T-cell (primary cell): ENCODE results near the gene MAN2A1. TPM values are rescaled to one million over a fixed set of nuclear protein-coding genes. Genes with fewer than 3 reads are reported as not detected.

Source experiments
- ATAC-seq, 4 experiments: fragments of 200-7000 bp in 3 of 4; fragments of 150-1000 bp in 1 of 4; cut with Tn5 transposase; replicated peaks in 1 of 4; 1 replicate in 3 of 4; 2 replicates in 1 of 4; pipeline ENCODE4 v1.10.0; 2021; ENCODE audit warnings: moderate library complexity in 3 of 4, mild to moderate bottlenecking in 2 of 4, moderate number of reproducible peaks in 1 of 4
- CTCF ChIA-PET, 2 donors: fragments of 300-600 bp; sonication (Branson Sonifier 250); formaldehyde crosslinking; loops; one replicate each; lab custom pipeline; 2022; ENCODE audit warnings: antibody characterized with exemption in 2 of 2; lab: Charles Lee
- POLR2A ChIA-PET, 2 donors: fragments of 300-600 bp; sonication (Branson Sonifier 250); formaldehyde crosslinking; loops; one replicate each; lab custom pipeline; 2022; ENCODE audit warnings: antibody characterized with exemption in 2 of 2; lab: Charles Lee
- DNase-seq, 35 experiments: peaks; one replicate each; pipeline versions ENCODE4 v3.0.0 to v3.0.0-alpha.2; 2013 to 2023
- H3K27ac ChIP-seq: one replicate; pipeline ENCODE4 v1.5.1; 2013; ENCODE audit warnings: low read length
- H3K27me3 ChIP-seq, 2 experiments: replicated peaks in 1 of 2; 1 replicate in 1 of 2; 2 replicates in 1 of 2; pipeline versions ENCODE4 v1.6.1 to v1.7.0; 2013; ENCODE audit warnings: low read length in 1 of 2, mixed read lengths in 1 of 2; ENCODE audit not compliant: control insufficient read depth in 2 of 2, insufficient read depth in 2 of 2; ENCODE audit errors: extremely low read depth in 1 of 2
- H3K36me3 ChIP-seq, 2 donors: 1 replicate in 1 of 2; 2 replicates in 1 of 2; pipeline versions ENCODE4 v1.6.1 to v1.7.0; 2013; ENCODE audit warnings: low read length in 1 of 2; ENCODE audit not compliant: control insufficient read depth in 2 of 2, insufficient read depth in 1 of 2; ENCODE audit errors: extremely low read depth in 1 of 2
- H3K4me1 ChIP-seq, 2 experiments: 1 replicate in 1 of 2; 2 replicates in 1 of 2; pipeline versions ENCODE4 v1.6.1 to v1.7.0; 2013; ENCODE audit warnings: low read length in 2 of 2, mixed read lengths in 1 of 2; ENCODE audit not compliant: insufficient read depth in 2 of 2, control insufficient read depth in 1 of 2; ENCODE audit errors: extremely low read depth in 1 of 2
- H3K4me3 ChIP-seq, 2 donors: 1 replicate in 1 of 2; 2 replicates in 1 of 2; pipeline versions ENCODE4 v1.5.1 to v1.7.0; 2013; ENCODE audit warnings: mild to moderate bottlenecking in 2 of 2, low read length in 1 of 2, moderate library complexity in 1 of 2; ENCODE audit not compliant: control insufficient read depth in 1 of 2; ENCODE audit errors: extremely low read depth in 1 of 2
- H3K9me3 ChIP-seq: 2 replicates; pipeline ENCODE4 v1.7.0; 2013
- H3K27ac Mint-ChIP-seq, 2 donors: one replicate each; pipeline ENCODE4 v1.8.0; 2020 to 2021; ENCODE audit warnings: mild to moderate bottlenecking in 2 of 2, mixed read lengths in 2 of 2
- H3K27me3 Mint-ChIP-seq, 2 donors: one replicate each; pipeline ENCODE4 v1.8.0; 2021 to 2022; ENCODE audit warnings: mixed read lengths in 2 of 2
- H3K36me3 Mint-ChIP-seq: one replicate; pipeline ENCODE4 v1.8.0; 2021; ENCODE audit warnings: mixed read lengths
- H3K4me1 Mint-ChIP-seq, 3 donors: one replicate each; pipeline ENCODE4 v1.8.0; 2020 to 2022; ENCODE audit warnings: mixed read lengths in 3 of 3, mild to moderate bottlenecking in 1 of 3
- H3K4me3 Mint-ChIP-seq, 3 donors: one replicate each; pipeline ENCODE4 v1.8.0; 2020 to 2022; ENCODE audit warnings: mild to moderate bottlenecking in 3 of 3, mixed read lengths in 3 of 3, moderate library complexity in 3 of 3
- H3K9me3 Mint-ChIP-seq, 3 donors: one replicate each; pipeline ENCODE4 v1.8.0; 2020 to 2022; ENCODE audit warnings: mixed read lengths in 3 of 3
- WGBS: methylation state at CpG from one replicate; pipeline ENCODE4 v1.1.5; 2013; ENCODE audit warnings: missing lambda C conversion rate; ENCODE audit not compliant: insufficient coverage; 5-methylcytosine and 5-hydroxymethylcytosine counted together
- total RNA-seq, 35 experiments: library from RNA in 6 of 35; stranded (reverse) in 6 of 35; fragments of 120-200 nt in 1 of 35; gene quantifications; one replicate each; pipeline versions ENCODE4 v1.2.1 to v1.2.4 and lab custom pipeline; 2013 to 2026

The MAN2A1 gene
- total RNA-seq, 5 donors from 2014 or later (not counting 1 experiment from before 2014, with no cell fraction given): 46.7 to 64.0 (median 50.4) TPM

DNA sequence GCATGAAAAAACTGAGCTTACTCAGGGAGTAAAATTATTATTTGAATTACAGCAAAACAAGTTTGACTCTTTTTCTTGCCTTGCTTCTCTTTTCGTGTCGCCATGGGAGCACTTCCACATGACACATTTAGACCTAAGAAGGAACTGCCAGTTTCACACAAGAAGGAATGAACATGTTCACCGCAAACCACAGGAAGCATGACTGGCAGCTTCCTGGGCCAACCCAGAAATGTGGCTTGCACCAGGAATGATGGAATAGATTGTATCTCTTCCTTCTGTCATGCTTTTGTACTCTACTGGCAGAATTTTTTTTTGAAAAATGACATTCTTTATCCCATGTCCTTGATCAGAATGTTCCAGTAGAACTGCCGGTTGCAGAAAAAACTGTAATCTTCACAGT is 32.9 kb upstream of the MAN2A1 start:
- H3K9me3 Mint-ChIP-seq: no peaks in the 10 kb centered on the region
- H3K27ac Mint-ChIP-seq: no peak overlapping the region
- Histone ChIP-seq H3K4me1 (peaks cover 9 to 11% of the 10 kb centered on the region in 2 experiments), H3K27me3 (no peaks in the 10 kb centered on the region), H3K4me3 (peak overlapping the region in 1 of 2 donors; percentile 15), H3K36me3 (no peaks in the 10 kb centered on the region), H3K27ac (no peak overlapping the region), H3K9me3 (no peaks in the 10 kb centered on the region)
- no peaks in the 10 kb centered on the region for H3K36me3 Mint-ChIP-seq
- ATAC-seq: peak; percentile 61 to 96 (median 66)
- ChIA-PET CTCF (interaction anchor here in 1 of 2 donors (0.8 kb wide), 1 partner anchor 31 kb away, joined by 3 read pairs; no protein-coding TSS in a partner anchor), POLR2A (no interaction called here)
- H3K4me1 Mint-ChIP-seq: peaks cover 15 to 21% (median 17%) of the 10 kb centered on the region in 3 donors
- peaks cover 1 to 13% of the 10 kb centered on the region in 2 donors for H3K27me3 Mint-ChIP-seq
- peak overlapping the region in 1 of 3 donors; percentile 43 for H3K4me3 Mint-ChIP-seq
- WGBS: 19% methylated on average over 3 of the region's 4 CpGs
- peak in 32 of 35 experiments; percentile 4 to 62 (median 22) for DNase-seq

DNA sequence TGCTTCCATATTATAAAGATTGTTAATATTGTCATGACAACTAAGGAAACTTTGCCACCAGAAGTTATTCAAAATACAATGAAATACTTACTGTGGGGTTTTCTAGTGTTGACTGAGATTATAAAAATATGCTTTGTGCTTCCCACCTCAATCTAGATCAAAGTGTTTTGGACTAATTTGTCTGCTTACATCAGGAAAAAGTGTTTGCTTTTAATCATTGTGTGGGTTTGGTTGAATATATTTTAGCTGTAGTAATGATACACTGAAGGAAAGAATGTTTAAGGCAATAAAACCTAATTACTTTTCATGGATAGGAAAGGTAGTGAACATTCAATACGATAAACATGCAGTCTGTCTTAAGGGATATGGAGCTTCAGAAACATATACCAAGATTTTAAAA is 29.8 kb upstream of the MAN2A1 start:
- Histone ChIP-seq H3K4me1 (peaks cover 9 to 11% of the 10 kb centered on the region in 2 experiments), H3K36me3 (no peaks in the 10 kb centered on the region), H3K4me3 (no peak overlapping the region), H3K27me3 (no peaks in the 10 kb centered on the region), H3K9me3 (no peaks in the 10 kb centered on the region), H3K27ac (no peak overlapping the region)
- ATAC-seq (no peak), DNase-seq (no peak)
- Mint-ChIP-seq H3K4me1 (peaks cover 15 to 21% (median 17%) of the 10 kb centered on the region in 3 donors), H3K4me3 (no peak overlapping the region), H3K36me3 (no peaks in the 10 kb centered on the region), H3K27me3 (peaks cover 0 to 13% of the 10 kb centered on the region in 2 donors), H3K9me3 (no peaks in the 10 kb centered on the region), H3K27ac (no peak overlapping the region)
- ChIA-PET POLR2A (interaction anchor here in 1 of 2 donors (0.6 kb wide), 1 partner anchor 502 kb away, joined by 3 read pairs; no protein-coding TSS in a partner anchor), CTCF (no interaction called here)
- no CpG with 5 or more reads among the region's 1 CpG for WGBS

DNA sequence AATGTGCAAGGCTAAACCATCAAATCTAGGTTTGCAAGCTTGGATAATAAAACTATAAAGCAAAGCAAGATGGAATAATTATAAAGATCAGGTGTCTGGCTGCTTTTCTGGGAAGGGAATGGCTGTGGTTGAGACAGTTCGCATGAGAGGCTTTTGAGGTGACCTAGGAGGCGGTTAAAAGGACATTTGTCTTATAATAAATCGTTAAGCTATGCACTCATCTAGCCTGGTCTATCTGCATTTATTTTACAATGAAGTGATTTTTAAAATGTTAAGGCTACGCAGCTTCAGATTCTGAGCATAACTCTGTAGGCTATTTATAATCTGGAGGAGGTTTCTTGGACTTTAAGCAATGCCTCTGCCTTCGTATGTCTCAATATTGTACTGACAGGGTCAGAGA is 29.4 kb upstream of the MAN2A1 start:
- ChIA-PET CTCF (no interaction called here), POLR2A (interaction anchor here in 1 of 2 donors (0.6 kb wide), 2 partner anchors 349 to 503 kb away, joined by 3 read pairs; no protein-coding TSS in a partner anchor)
- Histone ChIP-seq H3K4me1 (peaks cover 9 to 11% of the 10 kb centered on the region in 2 experiments), H3K4me3 (no peak overlapping the region), H3K27ac (no peak overlapping the region), H3K36me3 (no peaks in the 10 kb centered on the region), H3K9me3 (no peaks in the 10 kb centered on the region), H3K27me3 (no peaks in the 10 kb centered on the region)
- H3K9me3 Mint-ChIP-seq: no peaks in the 10 kb centered on the region
- no peak overlapping the region for H3K4me3 Mint-ChIP-seq
- ATAC-seq: no peak
- no peak overlapping the region for H3K27ac Mint-ChIP-seq
- no peak for DNase-seq
- no CpG with 5 or more reads among the region's 5 CpGs for WGBS
- peaks cover 15 to 21% (median 17%) of the 10 kb centered on the region in 3 donors for H3K4me1 Mint-ChIP-seq
- H3K36me3 Mint-ChIP-seq: no peaks in the 10 kb centered on the region
- H3K27me3 Mint-ChIP-seq: peaks cover 0 to 13% of the 10 kb centered on the region in 2 donors

GRCh38 chr5:109668237-109668636 is 21.5 kb upstream of the MAN2A1 start:
- Mint-ChIP-seq H3K4me3 (no peak overlapping the region), H3K27ac (no peak overlapping the region), H3K36me3 (no peaks in the 10 kb centered on the region), H3K4me1 (no peaks in the 10 kb centered on the region), H3K9me3 (no peaks in the 10 kb centered on the region), H3K27me3 (peaks cover 3 to 14% of the 10 kb centered on the region in 2 donors)
- no peaks in the 10 kb centered on the region for H3K36me3 ChIP-seq
- WGBS: 63% methylated on average over 2 of the region's 5 CpGs
- POLR2A ChIA-PET: no interaction called here
- CTCF ChIA-PET: no interaction called here
- H3K27me3 ChIP-seq: peaks cover 0 to 2% of the 10 kb centered on the region in 2 experiments
- DNase-seq (no peak), ATAC-seq (no peak)
- H3K27ac ChIP-seq: no peak overlapping the region
- H3K4me1 ChIP-seq: no peaks in the 10 kb centered on the region
- H3K9me3 ChIP-seq: no peaks in the 10 kb centered on the region
- no peak overlapping the region for H3K4me3 ChIP-seq

DNA sequence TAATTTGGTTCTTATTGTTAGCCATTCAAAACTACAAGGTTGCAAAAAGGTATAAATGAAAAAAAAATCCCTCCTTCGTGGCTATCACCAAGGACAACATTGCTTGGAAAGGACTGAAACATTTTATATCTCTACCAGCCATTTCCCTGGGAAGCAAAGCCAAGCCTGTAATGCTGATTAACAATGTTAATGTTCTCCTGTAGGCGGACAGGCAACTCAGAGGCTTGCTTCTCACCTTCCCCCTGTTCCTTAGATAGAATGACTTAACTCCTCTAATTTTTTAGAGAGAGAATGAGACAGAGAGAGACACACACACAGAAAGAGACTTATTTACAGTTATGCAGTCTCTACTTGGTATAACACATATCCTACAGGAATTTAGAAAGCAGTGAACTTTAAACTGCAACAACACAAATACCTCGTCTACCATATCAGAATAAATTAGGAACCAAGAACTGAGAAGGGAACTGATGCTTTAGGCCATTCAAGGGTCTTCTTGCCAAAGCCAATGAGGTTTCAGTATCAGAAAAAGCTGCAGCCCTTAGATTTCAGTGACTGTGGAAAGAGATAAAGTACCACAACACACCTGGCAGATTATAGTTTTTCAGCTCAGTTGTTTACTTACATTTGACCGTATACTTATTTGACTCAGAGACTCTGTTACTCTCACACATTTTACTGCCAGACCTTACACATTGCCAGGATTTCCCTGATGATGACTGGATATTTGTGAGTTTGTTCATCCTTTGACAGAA is 20.9 kb upstream of the MAN2A1 start:
- peaks cover 0 to 2% of the 10 kb centered on the region in 2 experiments for H3K27me3 ChIP-seq
- no peaks in the 10 kb centered on the region for H3K9me3 ChIP-seq
- Mint-ChIP-seq H3K36me3 (no peaks in the 10 kb centered on the region), H3K4me3 (no peak overlapping the region), H3K27ac (no peak overlapping the region), H3K4me1 (no peaks in the 10 kb centered on the region), H3K9me3 (no peaks in the 10 kb centered on the region), H3K27me3 (peaks cover 3 to 18% of the 10 kb centered on the region in 2 donors)
- ChIA-PET CTCF (no interaction called here), POLR2A (no interaction called here)
- no peaks in the 10 kb centered on the region for H3K4me1 ChIP-seq
- H3K4me3 ChIP-seq: no peak overlapping the region
- H3K27ac ChIP-seq: no peak overlapping the region
- no peak for DNase-seq
- no peak for ATAC-seq
- H3K36me3 ChIP-seq: no peaks in the 10 kb centered on the region
- WGBS: 86% methylated on average over 1 of the region's 4 CpGs

DNA sequence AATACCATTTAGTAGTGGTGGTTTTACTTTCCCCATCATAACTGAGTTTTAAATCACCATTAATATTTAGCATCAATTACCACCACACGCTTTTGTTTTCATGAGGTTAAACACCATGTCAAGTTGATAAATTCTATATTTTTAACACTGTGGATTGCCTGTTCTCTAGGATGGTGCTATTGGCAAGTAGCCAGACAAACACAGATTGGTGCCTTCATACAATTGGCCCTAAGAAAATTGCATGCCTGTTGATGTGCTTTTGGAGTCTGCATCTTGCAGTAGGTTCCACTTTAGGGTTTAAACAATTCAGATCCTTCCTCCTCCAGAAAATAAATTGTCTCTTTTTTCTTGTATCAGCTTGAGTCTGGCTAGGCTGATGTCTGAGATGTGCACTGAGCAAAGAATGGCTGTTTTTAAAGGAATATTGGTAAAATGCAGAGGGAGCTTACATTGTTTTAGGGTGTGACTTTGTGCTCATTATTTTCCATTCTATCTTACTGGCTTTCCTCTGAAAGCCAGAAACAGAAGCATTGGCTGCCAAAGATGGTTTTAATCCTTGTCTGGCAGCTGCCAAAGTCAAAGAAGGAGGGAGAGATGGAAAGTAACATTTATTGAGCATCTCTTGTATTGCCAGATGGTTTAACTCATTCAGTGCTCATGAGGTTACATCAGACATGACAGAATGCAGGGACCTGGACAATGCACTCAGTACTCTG is 19.6 kb upstream of the MAN2A1 start:
- H3K9me3 ChIP-seq: no peaks in the 10 kb centered on the region
- Mint-ChIP-seq H3K4me1 (no peaks in the 10 kb centered on the region), H3K27me3 (peaks cover 7 to 24% of the 10 kb centered on the region in 2 donors), H3K27ac (no peak overlapping the region), H3K36me3 (no peaks in the 10 kb centered on the region), H3K9me3 (no peaks in the 10 kb centered on the region), H3K4me3 (no peak overlapping the region)
- H3K4me3 ChIP-seq: no peak overlapping the region
- H3K27me3 ChIP-seq: peaks cover 0 to 2% of the 10 kb centered on the region in 2 experiments
- ATAC-seq (no peak), DNase-seq (no peak)
- ChIA-PET POLR2A (no interaction called here), CTCF (no interaction called here)
- WGBS: no CpG with 5 or more reads among the region's 1 CpG
- H3K36me3 ChIP-seq: no peaks in the 10 kb centered on the region
- no peaks in the 10 kb centered on the region for H3K4me1 ChIP-seq
- H3K27ac ChIP-seq: no peak overlapping the region
